Loucy (cell line): Measurements from ENCODE around the gene PRCP.
"Not testable (repeated sequence)": the region's sequence is repeated elsewhere in the genome, so short reads cannot be mapped to it uniquely, and the experiment has no call there.

Source experiments
- EZH2phosphoT487 ChIP-seq: fragments of 200-600 bp; IDR thresholded peaks from 2 replicates; pipeline ENCODE4 v1.6.1; 2018; ENCODE audit warnings: antibody characterized with exemption, mild to moderate bottlenecking, moderate library complexity, borderline replicate concordance
- TF ChIP-seq, protein P1 (sequence below): fragments of 200-600 bp; sonication (generic); conservative IDR thresholded peaks from 2 replicates; pipeline ENCODE4 v1.5.1; 2014; ENCODE audit warnings: mild to moderate bottlenecking, antibody characterized with exemption, low read length

DNA sequence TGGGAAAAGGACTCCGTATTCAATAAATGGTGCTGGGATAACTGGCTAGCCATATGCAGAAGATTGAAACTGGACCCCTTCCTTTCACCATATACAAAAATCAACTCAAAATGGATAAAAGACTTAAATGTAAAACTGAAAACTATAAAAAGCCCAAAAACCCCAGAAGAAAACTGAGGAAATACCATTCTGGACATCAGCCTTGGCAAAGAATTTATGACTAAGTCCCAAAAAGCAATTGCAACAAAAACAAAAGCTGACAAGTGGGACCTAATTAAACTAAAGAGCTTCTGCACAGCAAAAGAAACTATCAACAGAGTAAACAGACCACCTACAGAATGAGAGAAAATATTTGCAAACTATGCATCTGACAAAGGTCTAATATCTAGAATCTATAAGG is 45.3 kb downstream of the PRCP start:
- TF ChIP-seq, protein P1, sequence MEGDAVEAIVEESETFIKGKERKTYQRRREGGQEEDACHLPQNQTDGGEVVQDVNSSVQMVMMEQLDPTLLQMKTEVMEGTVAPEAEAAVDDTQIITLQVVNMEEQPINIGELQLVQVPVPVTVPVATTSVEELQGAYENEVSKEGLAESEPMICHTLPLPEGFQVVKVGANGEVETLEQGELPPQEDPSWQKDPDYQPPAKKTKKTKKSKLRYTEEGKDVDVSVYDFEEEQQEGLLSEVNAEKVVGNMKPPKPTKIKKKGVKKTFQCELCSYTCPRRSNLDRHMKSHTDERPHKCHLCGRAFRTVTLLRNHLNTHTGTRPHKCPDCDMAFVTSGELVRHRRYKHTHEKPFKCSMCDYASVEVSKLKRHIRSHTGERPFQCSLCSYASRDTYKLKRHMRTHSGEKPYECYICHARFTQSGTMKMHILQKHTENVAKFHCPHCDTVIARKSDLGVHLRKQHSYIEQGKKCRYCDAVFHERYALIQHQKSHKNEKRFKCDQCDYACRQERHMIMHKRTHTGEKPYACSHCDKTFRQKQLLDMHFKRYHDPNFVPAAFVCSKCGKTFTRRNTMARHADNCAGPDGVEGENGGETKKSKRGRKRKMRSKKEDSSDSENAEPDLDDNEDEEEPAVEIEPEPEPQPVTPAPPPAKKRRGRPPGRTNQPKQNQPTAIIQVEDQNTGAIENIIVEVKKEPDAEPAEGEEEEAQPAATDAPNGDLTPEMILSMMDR = not testable (repeated sequence)
- not testable (repeated sequence) for TF ChIP-seq EZH2phosphoT487
